ENCODE data around the gene HOXD10.

- TF ChIP-seq EZH2 (IDR thresholded peaks at IDR 0.05; ENCODE audit: borderline replicate concordance, low read length) (no peak), CTCF (conservative IDR thresholded peaks at IDR 0.05 in 1 of 2, IDR thresholded peaks at IDR 0.05 in 1 of 2; ENCODE audit: extremely low read depth in 1 of 2, insufficient read depth in 1 of 2, low read depth in 1 of 2, low read length in 2 of 2) (no peak)
These were observed 20.2 kb upstream of the HOXD10 start for GRCh38 chr2:176096243-176096985.

Data from mammary epithelial cell (primary cell).